Ovary (tissue), 9 donors: ENCODE results near the gene UBXN6. TPM values are rescaled to one million over a fixed set of nuclear protein-coding genes. Genes with fewer than 3 reads are reported as not detected.

ENCODE experiments used
- DNase-seq, 5 donors: peaks; one replicate each; pipeline ENCODE4 v3.0.0-alpha.2; 2019 to 2020
- H3K27ac ChIP-seq, 2 donors: fragments of 200-600 bp; one replicate each; pipeline versions ENCODE4 v1.5.1 to v1.8.0; 2019 to 2022
- H3K27me3 ChIP-seq: fragments of 200-600 bp; one replicate; pipeline ENCODE4 v1.8.0; 2022
- H3K36me3 ChIP-seq: fragments of 200-600 bp; sonication (generic); one replicate; pipeline ENCODE4 v1.5.1; 2019
- H3K4me1 ChIP-seq: one replicate; pipeline ENCODE4 v1.8.1; 2013; ENCODE audit warnings: mild to moderate bottlenecking, moderate library complexity; ENCODE audit not compliant: insufficient read depth
- H3K4me3 ChIP-seq: fragments of 200-600 bp; sonication (generic); one replicate; pipeline ENCODE4 v1.5.1; 2017
- H3K9me3 ChIP-seq, 2 donors: fragments of 200-600 bp in 1 of 2; sonication (generic) in 1 of 2; one replicate each; pipeline versions ENCODE4 v1.5.1 to v1.8.1; 2013 to 2019; ENCODE audit warnings: mild to moderate bottlenecking in 1 of 2, moderate library complexity in 1 of 2
- EP300 ChIP-seq: sonication (generic); formaldehyde crosslinking; IDR thresholded peaks from one replicate; pipeline ENCODE4 v1.6.1; 2017; ENCODE audit warnings: antibody characterized with exemption
- POLR2A ChIP-seq: fragments of 450-650 bp; IDR thresholded peaks from one replicate; pipeline ENCODE4 v1.6.1; 2017; ENCODE audit warnings: antibody characterized with exemption, mild to moderate bottlenecking, moderate library complexity
- WGBS, 3 donors: extraction: QIAGEN DNeasy Blood & Tissue Kit in 1 of 3; methylation state at CpG; one replicate each; pipeline versions ENCODE4 v1.1.5 to v1.1.7; 2013 to 2017; 5-methylcytosine and 5-hydroxymethylcytosine counted together
- intact Hi-C, 4 donors: fragments of 100-400 bp; cut with DNase I; formaldehyde crosslinking; loops; one replicate each; pipeline versions ENCODE4 v1.11.0 to v1.15.1; 2022 to 2023
- polyA plus RNA-seq, 2 donors: library from polyadenylated mRNA; stranded (reverse); fragments of 200-250 nt in 1 of 2; fragments of 350-450 nt in 1 of 2; fragmentation: Illumina TruSeq in 1 of 2; extraction: RNeasy Lipid Tissue Mini Kit (QIAGEN cat#74804) in 1 of 2; gene quantifications; one replicate each; pipeline ENCODE4 v1.2.3, GENCODE V29; 2013 to 2014
- total RNA-seq, 7 donors: library from RNA; depleted of rRNA in 2 of 7; stranded (reverse); fragments of >200 nt in 2 of 7; fragmentation: NEBNext Ultra II Directional in 3 of 7; extraction: Animal tissue kit (Norgen Biotek cat#: 25700) in 3 of 7; gene quantifications; one replicate each; pipeline versions ENCODE4 v1.1.0 to v1.2.4, GENCODE V29; 2016 to 2023
- TF ChIP-seq, protein P1 (sequence below), 3 donors: fragments of 450-650 bp in 2 of 3; fragments of 200-600 bp in 1 of 3; IDR thresholded peaks; one replicate each; pipeline versions ENCODE4 v1.5.1 to v1.8.0; 2016 to 2022; ENCODE audit warnings: antibody characterized with exemption in 3 of 3, mild to moderate bottlenecking in 1 of 3
- donor health status: DM: no; HTN: no; CAD: no; lungs with moderate emphysema.
- donor health status: DM: no; HTN: no; CAD: no.
- donor health status: Bipolar disorder and iron deficiency.
- donor health status: DM: yes; HTN: yes; CAD: no.
- donor health status: DM: no; HTN: no; CAD: no.
- donor health status: DM: yes; HTN: yes; CAD: no.

UBXN6 gene
- total and polyA plus RNA-seq, 9 donors: 19.3 to 170 (median 133) TPM

DNA sequence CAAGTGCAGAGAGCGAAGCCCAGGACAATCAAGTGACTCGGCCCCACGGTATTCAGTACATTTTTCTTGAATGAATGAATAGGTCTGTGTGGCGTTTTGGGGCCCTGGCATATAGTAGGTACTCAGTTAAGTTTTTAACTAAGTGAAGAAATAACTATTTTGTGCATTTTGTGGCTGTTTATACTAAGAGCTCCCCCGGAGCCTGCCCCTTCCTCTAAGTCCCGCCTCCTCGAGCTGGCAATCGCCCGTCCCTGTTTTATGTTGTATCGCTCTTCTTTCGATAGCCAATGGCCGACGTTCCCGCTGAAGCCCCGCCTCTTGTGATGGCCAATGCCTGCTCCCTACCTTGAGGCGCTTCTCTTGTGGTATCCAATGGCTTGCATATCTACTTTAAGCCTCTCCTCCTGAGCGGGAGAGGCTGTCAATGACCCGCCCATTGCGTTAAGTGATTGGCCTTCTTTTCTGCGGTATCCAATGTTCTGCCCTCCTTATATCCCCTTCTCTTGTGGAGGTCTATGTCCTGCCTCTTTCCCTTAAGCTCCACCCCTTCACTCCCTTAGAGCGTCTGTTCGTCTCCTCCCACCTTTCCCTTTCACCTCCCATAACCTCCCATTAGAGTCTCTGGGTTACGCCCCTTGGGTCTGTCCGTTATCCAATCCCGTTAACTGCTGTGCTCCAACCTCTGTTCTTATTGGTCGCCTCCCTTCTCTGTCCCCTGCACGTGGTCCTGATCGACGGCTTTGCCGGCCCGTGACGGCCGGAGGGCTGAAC is 14.0 kb upstream of the UBXN6 start:
- Histone ChIP-seq H3K36me3 (no peaks in the 10 kb centered on the region), H3K27ac (peak overlapping the region in 1 of 2 donors; percentile 74), H3K9me3 (no peaks in the 10 kb centered on the region), H3K27me3 (no peaks in the 10 kb centered on the region), H3K4me3 (peak overlapping the region; percentile 99), H3K4me1 (peaks cover 18% of the 10 kb centered on the region)
- DNase-seq: peak; percentile 96 to 98 (median 97)
- TF ChIP-seq POLR2A (no peak), EP300 (no peak)
- TF ChIP-seq, protein P1, sequence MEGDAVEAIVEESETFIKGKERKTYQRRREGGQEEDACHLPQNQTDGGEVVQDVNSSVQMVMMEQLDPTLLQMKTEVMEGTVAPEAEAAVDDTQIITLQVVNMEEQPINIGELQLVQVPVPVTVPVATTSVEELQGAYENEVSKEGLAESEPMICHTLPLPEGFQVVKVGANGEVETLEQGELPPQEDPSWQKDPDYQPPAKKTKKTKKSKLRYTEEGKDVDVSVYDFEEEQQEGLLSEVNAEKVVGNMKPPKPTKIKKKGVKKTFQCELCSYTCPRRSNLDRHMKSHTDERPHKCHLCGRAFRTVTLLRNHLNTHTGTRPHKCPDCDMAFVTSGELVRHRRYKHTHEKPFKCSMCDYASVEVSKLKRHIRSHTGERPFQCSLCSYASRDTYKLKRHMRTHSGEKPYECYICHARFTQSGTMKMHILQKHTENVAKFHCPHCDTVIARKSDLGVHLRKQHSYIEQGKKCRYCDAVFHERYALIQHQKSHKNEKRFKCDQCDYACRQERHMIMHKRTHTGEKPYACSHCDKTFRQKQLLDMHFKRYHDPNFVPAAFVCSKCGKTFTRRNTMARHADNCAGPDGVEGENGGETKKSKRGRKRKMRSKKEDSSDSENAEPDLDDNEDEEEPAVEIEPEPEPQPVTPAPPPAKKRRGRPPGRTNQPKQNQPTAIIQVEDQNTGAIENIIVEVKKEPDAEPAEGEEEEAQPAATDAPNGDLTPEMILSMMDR (IDR thresholded peaks at IDR 0.05): no peak
- 1% methylated on average over 33 of the region's 33 CpGs for WGBS, 3 donors
- intact Hi-C loops: no loop called here

DNA sequence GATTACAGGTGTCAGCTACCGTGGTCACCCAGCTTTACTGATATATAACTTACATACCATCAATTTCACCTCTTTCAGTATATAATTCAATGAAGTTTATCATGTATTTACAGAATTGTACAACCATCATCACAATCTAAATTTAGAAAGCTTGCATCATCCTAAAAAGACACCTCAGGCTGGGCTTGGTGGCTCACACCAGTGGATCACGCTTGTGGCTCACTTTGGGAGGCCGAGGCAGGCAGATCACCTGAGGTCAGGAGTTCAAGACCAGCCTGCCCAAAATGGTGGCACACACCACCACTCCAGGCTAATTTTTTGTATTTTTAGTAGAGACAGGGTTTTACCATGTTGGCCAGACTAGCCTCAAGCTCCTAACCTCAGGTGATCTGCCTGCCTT is 10.2 kb upstream of the UBXN6 start:
- WGBS, 3 donors: 82 to 89% (median 85%) methylated on average over 3 of the region's 3 CpGs

DNA sequence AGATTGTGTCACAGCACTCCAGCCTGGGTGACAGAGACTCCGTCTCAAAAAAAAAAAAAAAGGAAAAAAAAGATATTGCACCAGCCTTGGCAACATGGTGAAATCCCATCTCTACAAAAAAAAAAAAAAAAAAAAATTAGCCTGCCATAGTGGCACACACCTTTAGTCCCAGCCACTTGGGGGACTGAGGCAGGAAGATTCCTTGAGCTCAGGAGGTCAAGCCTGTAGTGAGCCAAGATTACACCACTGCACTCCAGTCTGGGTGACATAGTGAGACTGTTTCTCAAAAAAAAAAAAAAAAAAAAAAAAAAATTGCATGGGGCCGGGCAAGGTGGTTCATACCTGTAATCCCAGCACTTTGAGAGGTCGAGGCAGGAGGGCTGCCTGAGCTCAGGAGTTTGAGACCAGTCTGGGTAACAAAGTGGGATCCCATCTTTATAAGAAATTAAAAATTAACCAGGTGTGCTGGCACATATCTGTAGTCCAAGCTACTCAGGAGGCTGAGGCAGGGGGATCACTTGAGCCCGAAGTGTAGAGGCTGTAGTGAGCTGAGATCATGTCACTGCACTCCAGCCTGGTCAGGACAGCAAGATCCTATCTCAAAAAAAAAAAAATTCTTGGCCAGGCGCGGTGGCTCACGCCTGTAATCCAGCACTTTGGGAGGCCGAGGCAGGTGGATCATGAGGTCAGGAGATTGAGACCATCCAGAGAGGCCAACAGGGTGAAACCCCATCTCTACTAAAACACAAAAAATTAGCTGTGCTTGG is 7.4 kb upstream of the UBXN6 start:
- WGBS, 3 donors: 86 to 88% (median 86%) methylated on average over 8 of the region's 8 CpGs
- TF ChIP-seq, protein P1 (IDR thresholded peaks at IDR 0.05): no peak
- TF ChIP-seq EP300 (no peak), POLR2A (no peak)
- no peak overlapping the region for H3K27ac ChIP-seq
- no peak for DNase-seq
- H3K27me3 ChIP-seq: no peaks in the 10 kb centered on the region
- H3K36me3 ChIP-seq: no peaks in the 10 kb centered on the region
- H3K4me3 ChIP-seq: no peak overlapping the region
- H3K9me3 ChIP-seq: no peaks in the 10 kb centered on the region
- H3K4me1 ChIP-seq: no peaks in the 10 kb centered on the region
- intact Hi-C loops: no loop called here

More for the DNA sequence above, 10.2 kb upstream of the UBXN6 start:
- TF ChIP-seq, protein P1 (IDR thresholded peaks at IDR 0.05): no peak
- TF ChIP-seq POLR2A: no peak
- TF ChIP-seq EP300: no peak
- no peaks in the 10 kb centered on the region for H3K9me3 ChIP-seq
- intact Hi-C loops: no loop called here
- H3K27me3 ChIP-seq: no peaks in the 10 kb centered on the region
- H3K4me1 ChIP-seq: peaks cover 2% of the 10 kb centered on the region
- no peak overlapping the region for H3K27ac ChIP-seq
- no peak for DNase-seq
- no peaks in the 10 kb centered on the region for H3K36me3 ChIP-seq
- no peak overlapping the region for H3K4me3 ChIP-seq

DNA sequence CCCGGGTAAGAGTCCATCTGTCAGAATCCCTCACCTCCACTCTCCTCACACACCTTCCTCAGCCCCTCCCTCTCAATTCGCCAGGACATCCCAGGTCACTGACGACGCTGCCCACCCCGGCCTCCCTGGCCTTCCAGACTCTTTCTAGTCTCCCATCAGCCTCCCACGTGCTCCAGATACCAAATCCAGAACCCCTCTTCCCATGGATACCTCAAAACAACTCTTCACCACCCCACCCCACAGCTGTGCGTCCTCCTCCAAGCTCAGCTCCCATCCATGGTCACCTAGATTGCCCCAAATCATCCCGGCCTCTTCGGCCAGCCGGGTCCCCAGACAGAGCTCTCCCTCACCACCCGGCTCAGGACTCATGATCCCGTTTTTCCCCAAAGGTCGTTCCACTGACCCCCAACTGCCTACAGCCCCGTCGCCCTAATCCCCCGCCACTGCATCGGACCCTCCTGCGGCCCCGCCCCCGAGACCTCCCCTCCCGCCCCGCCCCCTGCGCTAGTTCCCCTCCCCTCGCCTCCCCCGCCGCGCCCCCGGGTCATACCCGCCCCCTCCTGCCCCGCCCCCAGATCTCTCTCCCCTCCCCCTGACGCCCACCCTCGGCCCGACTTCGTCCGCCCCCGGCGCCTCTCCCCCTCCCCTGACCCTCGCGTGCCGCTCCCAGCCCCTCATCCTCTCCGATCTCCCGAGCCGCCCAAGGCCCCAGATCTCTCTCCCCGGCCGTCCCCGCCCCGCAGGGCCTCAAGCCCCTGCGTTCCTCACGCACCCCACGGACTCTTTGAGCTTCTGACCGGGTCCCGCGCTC is 546 bp downstream of the UBXN6 start:
- Histone ChIP-seq H3K27me3 (no peaks in the 10 kb centered on the region), H3K9me3 (no peaks in the 10 kb centered on the region), H3K36me3 (no peaks in the 10 kb centered on the region), H3K4me1 (peaks cover 17% of the 10 kb centered on the region), H3K27ac (peak overlapping the region; percentile 81 to 88), H3K4me3 (peak overlapping the region; percentile 92)
- intact Hi-C loops: no loop called here
- 2 to 4% (median 2%) methylated on average over 31 to 47 of the region's 53 CpGs for WGBS, 3 donors
- peak in 1 of 5 donors; percentile 74 for DNase-seq
- no peak for TF ChIP-seq EP300
- no peak for TF ChIP-seq POLR2A
- TF ChIP-seq, protein P1 (IDR thresholded peaks at IDR 0.05): no peak
